Activated gamma-delta T cell treated with Interleukin-2 at 50 U/mL for 16 hours (primary cell): Measurements from ENCODE around the gene RPS6KA5.
"Not testable (repeated sequence)": the region's sequence is repeated elsewhere in the genome, so short reads cannot be mapped to it uniquely, and the experiment has no call there.

Source experiments
- DNase-seq: peaks from one replicate; pipeline ENCODE4 v3.0.0-alpha.2; 2020

RPS6KA5 gene

DNA sequence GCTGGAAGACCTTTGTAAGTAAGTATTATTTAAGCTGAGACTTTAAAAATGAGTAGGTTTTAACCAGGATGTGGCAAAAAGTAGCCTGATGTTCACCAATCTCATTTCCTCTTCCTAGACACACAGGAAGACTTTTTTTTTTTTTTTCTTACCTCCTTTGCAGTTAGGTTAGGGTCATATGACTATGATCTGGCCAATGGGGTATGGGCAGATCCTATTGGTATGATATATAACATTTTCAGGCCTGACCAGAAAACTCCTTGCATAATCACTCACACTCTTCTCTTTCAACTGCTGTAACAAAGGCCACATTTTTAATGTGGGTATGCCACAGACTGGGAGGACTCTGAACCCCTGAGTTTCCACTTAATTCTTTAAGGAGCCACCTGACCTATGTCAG lies 2.7 kb upstream of the RPS6KA5 start:
- DNase-seq, result peak; percentile 11

- no peak for DNase-seq
Measured at GRCh38 chr14:91062600-91062999, 2.2 kb upstream of the RPS6KA5 start.

GRCh38 chr14:91061056-91061887 lies 831 bp upstream of the RPS6KA5 start:
- DNase-seq, result no peak

DNA sequence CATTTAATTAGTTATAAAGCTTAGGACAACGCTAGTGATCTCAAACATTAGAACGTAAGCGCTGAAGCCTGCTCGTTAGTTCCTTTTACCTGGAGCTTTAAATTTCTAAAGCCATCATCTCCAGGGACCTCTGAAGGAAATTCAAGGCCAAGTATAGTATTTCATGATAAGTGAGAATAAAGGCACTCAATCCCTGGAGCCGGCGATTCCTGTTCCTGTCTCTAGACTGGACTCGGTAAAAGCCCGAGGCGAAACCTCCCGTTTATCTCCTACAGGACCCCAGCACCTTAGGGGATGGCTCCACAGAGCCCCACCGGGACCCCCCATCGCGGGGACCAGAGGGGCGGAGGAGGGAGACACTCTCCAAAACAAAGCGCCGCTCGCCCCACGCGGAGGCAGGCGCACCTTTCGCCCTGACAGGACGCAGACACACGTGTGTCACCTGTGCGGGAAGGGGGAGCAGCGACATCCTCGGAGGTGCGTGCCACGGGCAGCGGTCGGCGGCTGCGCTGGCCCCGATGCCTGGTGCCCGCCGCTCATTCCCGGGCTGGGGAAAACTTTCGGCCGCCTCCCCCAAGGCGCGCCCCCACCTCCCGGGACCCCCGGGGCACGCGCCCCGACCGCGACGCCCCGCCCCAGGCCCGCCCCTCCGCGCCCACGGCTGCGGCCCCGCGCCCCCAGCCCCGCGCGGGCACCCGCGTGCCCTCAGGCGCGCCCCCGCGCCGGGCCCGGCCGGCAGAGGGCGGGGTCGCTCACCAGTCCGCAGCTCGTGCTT lies 678 bp downstream of the RPS6KA5 start:
- peak; percentile 62 for DNase-seq

GRCh38 chr14:91058042-91058581 lies 2.3 kb downstream of the RPS6KA5 start:
- no peak for DNase-seq

DNA sequence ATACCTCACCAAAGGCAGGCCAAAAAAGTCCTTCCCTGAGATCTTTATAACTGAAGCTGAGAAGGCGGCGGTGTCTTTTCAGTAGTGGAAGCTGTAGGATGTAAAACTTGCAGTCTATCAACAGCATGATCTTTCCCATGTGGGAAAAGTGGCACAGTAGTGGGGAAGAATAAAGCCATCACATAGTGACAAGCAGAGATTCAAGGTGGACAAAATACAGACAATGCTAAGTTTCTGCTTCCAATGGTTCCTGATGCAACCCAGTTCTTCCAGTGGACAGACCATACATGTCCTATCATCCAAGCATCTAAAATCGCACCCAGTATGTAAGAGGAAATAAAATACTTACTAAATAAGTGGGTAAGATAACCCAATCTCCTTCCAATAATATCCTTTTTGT lies 4.1 kb downstream of the RPS6KA5 start:
- no peak for DNase-seq

DNA sequence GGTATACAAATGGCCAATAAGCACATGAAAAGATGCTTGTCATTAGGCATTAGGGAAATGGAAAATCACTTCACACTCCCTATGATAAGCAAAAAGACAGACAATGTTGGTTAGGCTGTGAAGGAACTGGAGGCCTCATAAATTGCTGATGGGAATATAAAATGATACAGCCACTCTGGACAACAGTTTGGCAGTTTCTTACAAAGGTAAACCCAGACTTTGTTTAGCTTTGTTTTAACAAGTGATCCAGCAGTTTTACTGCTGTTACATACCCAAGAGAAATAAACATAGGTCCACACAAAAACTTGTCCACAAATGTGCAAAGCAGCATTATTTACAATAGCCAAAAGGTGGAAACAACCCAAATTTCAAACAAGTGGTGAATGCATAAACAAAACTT lies 5.4 kb downstream of the RPS6KA5 start:
- DNase-seq, result no peak

DNA sequence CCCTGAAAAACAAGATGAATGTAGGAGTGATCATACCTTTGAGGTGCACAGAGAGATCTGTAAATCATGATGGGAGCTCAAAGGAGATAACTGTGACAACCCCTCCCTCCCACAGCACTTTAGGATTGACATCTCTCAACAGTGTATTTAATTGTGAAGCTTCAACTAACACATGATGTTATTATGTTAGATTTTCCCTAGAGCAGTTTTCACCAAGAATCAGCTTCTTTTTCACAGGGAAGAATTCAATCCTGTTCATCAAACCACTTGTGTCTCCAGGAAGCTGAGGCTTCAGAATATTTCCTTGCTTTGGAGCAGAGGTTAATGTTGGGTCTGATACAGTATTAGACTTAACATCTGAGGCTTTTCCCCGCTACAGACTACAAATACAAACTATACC lies 11.8 kb downstream of the RPS6KA5 start:
- no peak for DNase-seq

- no peak for DNase-seq
Measured at GRCh38 chr14:91048265-91048664, 12.2 kb downstream of the RPS6KA5 start.

GRCh38 chr14:91047174-91047753 lies 13.2 kb downstream of the RPS6KA5 start:
- DNase-seq, result peak; percentile 19

DNA sequence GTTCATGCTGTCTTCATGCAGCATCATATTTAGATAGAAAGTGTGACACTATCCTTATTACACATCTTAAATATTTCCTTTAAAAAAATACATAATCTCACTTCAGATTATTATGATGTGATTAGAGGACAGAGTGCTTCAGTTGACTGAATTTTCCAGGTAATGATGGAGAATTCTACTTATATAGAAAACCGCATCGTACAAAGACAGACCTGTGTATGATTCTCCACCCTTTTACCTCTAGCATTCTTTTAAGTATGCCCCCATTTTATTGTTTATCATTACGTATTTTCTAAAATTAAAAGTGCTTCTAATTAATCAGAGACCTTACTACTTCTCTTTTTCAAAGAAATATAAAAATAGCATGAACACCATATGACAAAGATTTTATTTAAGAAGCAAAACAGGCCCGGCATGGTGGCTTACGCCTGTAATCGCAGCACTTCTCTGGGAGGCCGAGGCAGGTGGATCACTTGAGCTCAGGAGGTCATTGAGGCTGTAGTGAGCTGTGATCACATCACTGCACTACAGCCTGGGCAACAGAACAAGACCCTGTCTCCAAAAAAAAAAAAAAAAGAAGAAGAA lies 13.9 kb downstream of the RPS6KA5 start:
- no peak for DNase-seq

GRCh38 chr14:91041450-91041849 lies 19.0 kb downstream of the RPS6KA5 start:
- DNase-seq, result no peak

- no peak for DNase-seq
Measured at GRCh38 chr14:91040545-91040944, 19.9 kb downstream of the RPS6KA5 start.

DNA sequence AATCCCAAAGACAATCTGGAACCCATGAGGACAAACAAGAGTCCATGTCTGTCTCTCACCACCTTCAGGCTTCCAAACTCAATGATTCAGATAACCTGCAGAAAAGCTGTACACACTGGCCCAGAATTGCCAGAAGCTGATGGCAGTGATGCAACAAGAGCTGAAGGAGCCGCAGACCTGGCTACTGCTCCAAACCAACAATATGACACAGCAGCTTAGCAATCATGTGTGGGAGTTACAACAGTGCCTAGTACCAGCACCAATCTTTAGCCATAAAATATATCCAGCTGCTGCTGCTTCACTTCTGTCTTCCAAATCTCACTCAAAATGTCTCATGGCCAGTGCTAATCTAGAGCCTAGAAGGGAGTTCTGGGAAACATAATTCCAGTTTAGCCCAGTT lies 22.0 kb downstream of the RPS6KA5 start:
- DNase-seq, result no peak

GRCh38 chr14:91036741-91037469 lies 23.5 kb downstream of the RPS6KA5 start:
- no peak for DNase-seq

GRCh38 chr14:91035855-91036254 lies 24.6 kb downstream of the RPS6KA5 start:
- no peak for DNase-seq

- not testable (repeated sequence) for DNase-seq
Measured at GRCh38 chr14:91034379-91034778, 26.1 kb downstream of the RPS6KA5 start.

DNA sequence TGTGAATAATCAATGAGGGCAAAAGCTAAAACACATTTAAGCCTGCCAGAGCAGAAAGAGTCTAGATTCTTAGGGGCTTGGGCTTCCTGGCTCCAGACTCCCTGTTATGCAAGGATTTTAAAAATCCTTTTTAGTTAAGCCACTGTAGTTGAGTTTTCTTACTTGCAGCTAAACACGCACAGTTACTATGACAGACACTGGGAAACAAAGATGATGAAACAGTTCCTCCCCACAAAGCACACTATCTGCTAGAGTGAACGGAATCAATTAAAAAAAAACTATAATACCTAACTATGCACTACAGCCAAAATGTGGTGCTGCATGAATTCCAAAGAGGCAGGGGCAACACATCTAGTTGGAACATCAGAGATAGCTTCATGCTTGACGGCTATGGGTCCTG lies 28.2 kb downstream of the RPS6KA5 start:
- no peak for DNase-seq

DNA sequence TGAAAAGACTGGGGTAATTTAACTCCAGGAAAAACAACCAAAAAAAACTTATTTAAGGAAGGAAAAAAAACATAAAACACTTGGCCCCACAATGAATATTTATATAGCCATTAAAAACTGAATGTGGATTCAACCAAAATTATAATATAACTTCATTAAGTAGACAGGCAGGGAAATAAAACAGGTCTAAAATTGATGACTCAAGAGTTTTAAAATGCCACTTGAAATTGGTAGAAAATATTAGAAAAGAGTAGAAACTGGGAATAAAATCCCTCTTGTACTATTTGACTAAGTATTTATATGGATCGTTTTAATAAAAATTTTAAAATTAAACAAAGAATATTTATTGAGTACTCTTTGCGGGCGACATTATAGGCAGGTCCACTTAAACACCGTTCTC lies 28.8 kb downstream of the RPS6KA5 start:
- DNase-seq, result no peak

DNA sequence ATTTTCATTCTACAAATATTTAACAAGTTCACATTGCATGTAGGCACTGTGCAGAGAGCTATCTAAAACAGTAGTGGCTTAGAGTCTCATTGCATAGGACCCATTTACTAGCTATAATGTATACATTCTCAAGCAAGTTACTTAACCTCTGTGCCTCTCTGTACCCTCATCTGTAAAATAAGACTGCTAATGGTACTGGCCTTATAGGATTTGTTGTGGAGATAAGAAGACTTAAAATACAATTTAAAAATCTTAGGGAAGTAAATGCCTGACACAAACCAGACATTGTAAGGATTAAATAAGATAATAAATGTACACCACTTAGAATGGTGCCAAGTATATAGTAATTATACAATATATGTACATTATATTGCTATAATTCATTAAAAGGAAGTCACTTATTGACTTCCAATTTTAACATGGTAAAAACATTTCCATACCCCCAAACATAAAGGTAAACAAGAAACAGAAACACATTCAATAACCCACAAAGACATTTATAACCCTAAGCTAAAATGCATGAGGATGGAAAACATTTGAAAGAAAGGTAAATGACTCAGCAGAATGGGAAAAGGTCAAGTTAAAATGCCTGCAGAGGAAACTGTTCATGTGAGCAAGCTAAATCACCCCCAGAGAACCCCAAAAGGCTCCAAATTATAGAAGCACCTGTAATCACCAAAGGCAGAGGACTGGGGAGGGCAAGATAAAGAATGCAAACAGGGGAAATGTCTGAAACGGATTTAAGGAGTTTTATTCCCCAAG lies 30.8 kb downstream of the RPS6KA5 start:
- DNase-seq, result no peak

DNA sequence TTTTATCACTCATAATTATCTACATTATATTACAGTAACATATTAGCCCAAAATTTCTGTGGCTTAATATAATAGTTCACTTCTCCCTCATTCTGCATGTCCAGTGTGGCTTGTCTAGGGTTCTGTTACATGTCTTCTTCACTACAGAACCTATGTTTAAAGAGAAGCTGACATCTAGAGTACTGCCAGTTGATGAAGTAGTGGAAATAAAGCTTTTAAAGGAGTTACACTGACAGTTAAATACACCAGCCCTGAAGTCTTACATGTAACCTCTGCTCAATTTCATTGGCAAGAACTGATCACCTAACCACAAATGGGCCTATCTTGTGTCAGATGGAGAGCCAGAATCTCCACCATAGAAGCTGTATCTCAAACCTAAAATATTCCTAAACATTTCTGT lies 32.9 kb downstream of the RPS6KA5 start:
- no peak for DNase-seq

GRCh38 chr14:91022622-91023028 lies 37.8 kb downstream of the RPS6KA5 start:
- DNase-seq, result peak; percentile 4
